Measurements from ENCODE around the gene LGALS12.

DNA sequence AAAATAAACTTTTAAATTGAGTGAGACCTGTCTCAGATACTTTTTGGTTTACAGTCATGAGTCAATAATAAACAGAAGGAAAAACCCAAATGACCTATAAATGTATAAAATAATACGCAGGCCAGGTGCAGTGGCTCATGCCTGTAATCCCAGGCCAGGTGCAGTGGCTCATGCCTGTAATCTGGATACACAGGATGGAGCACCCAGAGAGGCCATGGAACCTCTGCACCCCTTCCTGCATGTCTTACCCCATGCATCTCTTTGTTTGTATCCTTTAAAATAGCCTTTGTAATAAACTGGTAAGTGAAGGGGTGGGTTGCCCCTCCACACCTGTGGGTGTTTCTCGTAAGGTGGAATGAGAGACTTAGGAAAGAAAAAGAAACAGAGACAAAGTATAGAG, 21.8 kb downstream of the LGALS12 start:
- TF ChIP-seq, protein P1, sequence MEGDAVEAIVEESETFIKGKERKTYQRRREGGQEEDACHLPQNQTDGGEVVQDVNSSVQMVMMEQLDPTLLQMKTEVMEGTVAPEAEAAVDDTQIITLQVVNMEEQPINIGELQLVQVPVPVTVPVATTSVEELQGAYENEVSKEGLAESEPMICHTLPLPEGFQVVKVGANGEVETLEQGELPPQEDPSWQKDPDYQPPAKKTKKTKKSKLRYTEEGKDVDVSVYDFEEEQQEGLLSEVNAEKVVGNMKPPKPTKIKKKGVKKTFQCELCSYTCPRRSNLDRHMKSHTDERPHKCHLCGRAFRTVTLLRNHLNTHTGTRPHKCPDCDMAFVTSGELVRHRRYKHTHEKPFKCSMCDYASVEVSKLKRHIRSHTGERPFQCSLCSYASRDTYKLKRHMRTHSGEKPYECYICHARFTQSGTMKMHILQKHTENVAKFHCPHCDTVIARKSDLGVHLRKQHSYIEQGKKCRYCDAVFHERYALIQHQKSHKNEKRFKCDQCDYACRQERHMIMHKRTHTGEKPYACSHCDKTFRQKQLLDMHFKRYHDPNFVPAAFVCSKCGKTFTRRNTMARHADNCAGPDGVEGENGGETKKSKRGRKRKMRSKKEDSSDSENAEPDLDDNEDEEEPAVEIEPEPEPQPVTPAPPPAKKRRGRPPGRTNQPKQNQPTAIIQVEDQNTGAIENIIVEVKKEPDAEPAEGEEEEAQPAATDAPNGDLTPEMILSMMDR (IDR thresholded peaks at IDR 0.05), result no peak
- TF ChIP-seq POLR2A (IDR thresholded peaks at IDR 0.05), result no peak

All from heart left ventricle (tissue), 13 donors.